WTC11 (cell line): Measurements from ENCODE around the gene SMOC2. TPM values are rescaled to one million over a fixed set of nuclear protein-coding genes. Genes with fewer than 3 reads are reported as not detected.

ENCODE experiments used
- ATAC-seq: fragments of 200-7000 bp; cut with Tn5 transposase; 2 replicates; pipeline ENCODE4 v1.10.0; 2021; ENCODE audit warnings: mild to moderate bottlenecking, moderate library complexity
- CTCF ChIA-PET: fragments of 300-600 bp; sonication (Branson Sonifier 250); formaldehyde crosslinking; loops from one replicate; lab custom pipeline; 2021; ENCODE audit warnings: antibody characterized with exemption; lab: Charles Lee
- POLR2A ChIA-PET: fragments of 350-600 bp; sonication (Branson Sonifier 250); formaldehyde crosslinking; loops from one replicate; lab custom pipeline; 2021; ENCODE audit warnings: antibody characterized with exemption; lab: Charles Lee
- DNase-seq: peaks from one replicate; pipeline ENCODE4 v3.0.0; 2021; ENCODE audit warnings: low spot score
- H3K27ac Mint-ChIP-seq: 2 replicates; pipeline ENCODE4 v1.8.0; 2021; ENCODE audit warnings: mixed read lengths
- H3K27me3 Mint-ChIP-seq: 2 replicates; pipeline ENCODE4 v1.8.0; 2021; ENCODE audit warnings: low read depth, mild to moderate bottlenecking, moderate library complexity, mixed read lengths
- H3K36me3 Mint-ChIP-seq: 2 replicates; pipeline ENCODE4 v1.8.0; 2021; ENCODE audit warnings: mixed read lengths
- H3K4me1 Mint-ChIP-seq: 2 replicates; pipeline ENCODE4 v1.8.0; 2022; ENCODE audit warnings: mixed read lengths
- H3K4me3 Mint-ChIP-seq: 2 replicates; pipeline ENCODE4 v1.8.0; 2021; ENCODE audit warnings: mild to moderate bottlenecking, moderate library complexity, mixed read lengths
- H3K9me3 Mint-ChIP-seq: 2 replicates; pipeline ENCODE4 v1.8.0; 2021; ENCODE audit warnings: mixed read lengths
- ATF1 ChIP-seq: sonication (generic); formaldehyde crosslinking; IDR thresholded peaks from 2 replicates; pipeline ENCODE4 v1.8.1; 2023; ENCODE audit warnings: mild to moderate bottlenecking, moderate library complexity, missing genetic modification reagents
- ATF2 ChIP-seq: sonication (generic); formaldehyde crosslinking; IDR thresholded peaks from 2 replicates; pipeline ENCODE4 v1.8.1; 2022; ENCODE audit warnings: low read depth, missing genetic modification reagents, borderline replicate concordance
- E2F5 ChIP-seq: sonication (generic); formaldehyde crosslinking; IDR thresholded peaks from 2 replicates; pipeline ENCODE4 v1.8.1; 2022; ENCODE audit warnings: mild to moderate bottlenecking, moderate library complexity, missing genetic modification reagents
- ELF4 ChIP-seq: sonication (generic); formaldehyde crosslinking; IDR thresholded peaks from 2 replicates; pipeline ENCODE4 v1.8.1; 2022; ENCODE audit warnings: low read depth, mild to moderate bottlenecking, moderate library complexity, missing genetic modification reagents
- FOXP1 ChIP-seq: sonication (generic); formaldehyde crosslinking; IDR thresholded peaks from 2 replicates; pipeline ENCODE4 v1.8.0; 2022; ENCODE audit warnings: missing genetic modification reagents, mild to moderate bottlenecking, moderate library complexity, borderline replicate concordance
- HMGXB4 ChIP-seq: sonication (generic); formaldehyde crosslinking; IDR thresholded peaks from 2 replicates; pipeline ENCODE4 v1.8.1; 2023; ENCODE audit warnings: mild to moderate bottlenecking, moderate library complexity, missing genetic modification reagents
- TEAD1 ChIP-seq: sonication (generic); formaldehyde crosslinking; IDR thresholded peaks from 2 replicates; pipeline ENCODE4 v1.8.0; 2022; ENCODE audit warnings: mild to moderate bottlenecking, missing genetic modification reagents
- USF2 ChIP-seq: sonication (generic); formaldehyde crosslinking; IDR thresholded peaks from 2 replicates; pipeline ENCODE4 v1.8.1; 2023; ENCODE audit warnings: mild to moderate bottlenecking, missing genetic modification reagents, moderate library complexity
- ZNF263 ChIP-seq: sonication (generic); formaldehyde crosslinking; IDR thresholded peaks from 2 replicates; pipeline ENCODE4 v1.8.1; 2022; ENCODE audit warnings: low read depth, mild to moderate bottlenecking, moderate library complexity, missing genetic modification reagents
- ZNF317 ChIP-seq: sonication (generic); formaldehyde crosslinking; IDR thresholded peaks from 2 replicates; pipeline ENCODE4 v1.8.1; 2023; ENCODE audit warnings: low read depth, mild to moderate bottlenecking, moderate library complexity, missing genetic modification reagents, borderline replicate concordance
- ZNF671 ChIP-seq: fragments of 250-450 bp; sonication (Bioruptor Pico); IDR thresholded peaks from 2 replicates; pipeline ENCODE4 v1.8.0; 2021; ENCODE audit warnings: mild to moderate bottlenecking
- total RNA-seq: library from RNA; stranded (reverse); gene quantifications from 3 replicates; pipeline ENCODE4 v1.2.3, GENCODE V29; 2021
- TF ChIP-seq, protein P1 (sequence below): sonication (generic); formaldehyde crosslinking; IDR thresholded peaks from 2 replicates; pipeline ENCODE4 v1.8.0; 2023; ENCODE audit warnings: missing genetic modification reagents, mild to moderate bottlenecking, borderline replicate concordance
- TF ChIP-seq, protein P2 (sequence below): sonication (generic); formaldehyde crosslinking; IDR thresholded peaks from 2 replicates; pipeline ENCODE4 v1.8.1; 2022; ENCODE audit warnings: missing genetic modification reagents, borderline replicate concordance

Gene SMOC2
- total RNA-seq, 1 experiment from 2014 or later, result 3.9 TPM

DNA sequence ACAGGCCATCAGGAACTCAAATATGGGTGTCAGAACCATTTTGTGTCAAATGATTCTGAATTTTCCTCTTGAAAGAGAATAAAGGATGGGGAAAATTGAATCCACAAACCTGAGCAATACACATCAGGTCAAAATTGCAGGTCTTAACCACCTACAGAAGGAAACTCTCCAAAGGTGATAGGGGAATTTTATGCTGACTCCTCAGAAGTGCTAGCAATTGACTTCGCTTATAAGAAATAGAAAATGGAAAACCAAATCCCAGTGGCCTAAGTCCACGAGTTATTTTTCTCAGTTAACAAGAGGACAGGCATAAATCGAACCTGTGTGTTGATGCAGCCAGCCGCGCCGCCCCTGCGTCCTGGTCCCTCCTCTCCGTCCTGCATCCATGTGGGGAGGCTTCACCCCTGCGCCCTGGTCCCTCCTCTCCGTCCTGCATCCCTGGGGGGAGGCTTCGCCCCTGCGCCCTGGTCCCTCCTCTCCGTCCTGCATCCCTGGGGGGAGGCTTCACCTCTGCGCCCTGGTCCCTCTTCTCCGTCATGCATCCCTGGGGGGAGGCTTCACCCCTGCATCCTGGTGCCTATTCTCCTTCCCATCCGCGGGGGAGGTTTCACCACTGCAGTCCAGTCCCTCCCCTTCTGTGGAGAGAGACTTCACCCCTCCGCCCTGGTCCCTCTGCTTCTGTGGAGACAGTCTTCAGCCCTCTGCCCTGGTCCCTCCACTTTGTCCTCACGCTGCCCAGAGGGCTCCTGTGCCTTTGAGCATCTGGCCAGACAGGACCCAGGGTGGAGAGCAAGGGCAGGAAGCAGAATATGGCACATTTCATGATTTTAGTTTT is 230.3 kb downstream of the SMOC2 start (continued):
- TF ChIP-seq, protein P1, sequence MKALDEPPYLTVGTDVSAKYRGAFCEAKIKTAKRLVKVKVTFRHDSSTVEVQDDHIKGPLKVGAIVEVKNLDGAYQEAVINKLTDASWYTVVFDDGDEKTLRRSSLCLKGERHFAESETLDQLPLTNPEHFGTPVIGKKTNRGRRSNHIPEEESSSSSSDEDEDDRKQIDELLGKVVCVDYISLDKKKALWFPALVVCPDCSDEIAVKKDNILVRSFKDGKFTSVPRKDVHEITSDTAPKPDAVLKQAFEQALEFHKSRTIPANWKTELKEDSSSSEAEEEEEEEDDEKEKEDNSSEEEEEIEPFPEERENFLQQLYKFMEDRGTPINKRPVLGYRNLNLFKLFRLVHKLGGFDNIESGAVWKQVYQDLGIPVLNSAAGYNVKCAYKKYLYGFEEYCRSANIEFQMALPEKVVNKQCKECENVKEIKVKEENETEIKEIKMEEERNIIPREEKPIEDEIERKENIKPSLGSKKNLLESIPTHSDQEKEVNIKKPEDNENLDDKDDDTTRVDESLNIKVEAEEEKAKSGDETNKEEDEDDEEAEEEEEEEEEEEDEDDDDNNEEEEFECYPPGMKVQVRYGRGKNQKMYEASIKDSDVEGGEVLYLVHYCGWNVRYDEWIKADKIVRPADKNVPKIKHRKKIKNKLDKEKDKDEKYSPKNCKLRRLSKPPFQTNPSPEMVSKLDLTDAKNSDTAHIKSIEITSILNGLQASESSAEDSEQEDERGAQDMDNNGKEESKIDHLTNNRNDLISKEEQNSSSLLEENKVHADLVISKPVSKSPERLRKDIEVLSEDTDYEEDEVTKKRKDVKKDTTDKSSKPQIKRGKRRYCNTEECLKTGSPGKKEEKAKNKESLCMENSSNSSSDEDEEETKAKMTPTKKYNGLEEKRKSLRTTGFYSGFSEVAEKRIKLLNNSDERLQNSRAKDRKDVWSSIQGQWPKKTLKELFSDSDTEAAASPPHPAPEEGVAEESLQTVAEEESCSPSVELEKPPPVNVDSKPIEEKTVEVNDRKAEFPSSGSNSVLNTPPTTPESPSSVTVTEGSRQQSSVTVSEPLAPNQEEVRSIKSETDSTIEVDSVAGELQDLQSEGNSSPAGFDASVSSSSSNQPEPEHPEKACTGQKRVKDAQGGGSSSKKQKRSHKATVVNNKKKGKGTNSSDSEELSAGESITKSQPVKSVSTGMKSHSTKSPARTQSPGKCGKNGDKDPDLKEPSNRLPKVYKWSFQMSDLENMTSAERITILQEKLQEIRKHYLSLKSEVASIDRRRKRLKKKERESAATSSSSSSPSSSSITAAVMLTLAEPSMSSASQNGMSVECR, result no peak
- TF ChIP-seq ZNF317, result no peak
- no peak for TF ChIP-seq HMGXB4 (CRISPR knock-in tag)
- no peak for TF ChIP-seq TEAD1 (CRISPR knock-in tag)
- no peak for TF ChIP-seq ZNF671 (CRISPR knock-in tag)
- no peak for TF ChIP-seq ATF2
- no peak for TF ChIP-seq E2F5
- no peak for TF ChIP-seq FOXP1 (CRISPR knock-in tag)
- no peak for TF ChIP-seq USF2 (CRISPR knock-in tag)
- no peak for TF ChIP-seq ATF1 (CRISPR knock-in tag)
- TF ChIP-seq, protein P2, sequence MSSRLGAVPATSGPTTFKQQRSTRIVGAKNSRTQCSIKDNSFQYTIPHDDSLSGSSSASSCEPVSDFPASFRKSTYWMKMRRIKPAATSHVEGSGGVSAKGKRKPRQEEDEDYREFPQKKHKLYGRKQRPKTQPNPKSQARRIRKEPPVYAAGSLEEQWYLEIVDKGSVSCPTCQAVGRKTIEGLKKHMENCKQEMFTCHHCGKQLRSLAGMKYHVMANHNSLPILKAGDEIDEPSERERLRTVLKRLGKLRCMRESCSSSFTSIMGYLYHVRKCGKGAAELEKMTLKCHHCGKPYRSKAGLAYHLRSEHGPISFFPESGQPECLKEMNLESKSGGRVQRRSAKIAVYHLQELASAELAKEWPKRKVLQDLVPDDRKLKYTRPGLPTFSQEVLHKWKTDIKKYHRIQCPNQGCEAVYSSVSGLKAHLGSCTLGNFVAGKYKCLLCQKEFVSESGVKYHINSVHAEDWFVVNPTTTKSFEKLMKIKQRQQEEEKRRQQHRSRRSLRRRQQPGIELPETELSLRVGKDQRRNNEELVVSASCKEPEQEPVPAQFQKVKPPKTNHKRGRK (CRISPR knock-in tag), result no peak
- no peak for TF ChIP-seq ZNF263 (CRISPR knock-in tag)

DNA sequence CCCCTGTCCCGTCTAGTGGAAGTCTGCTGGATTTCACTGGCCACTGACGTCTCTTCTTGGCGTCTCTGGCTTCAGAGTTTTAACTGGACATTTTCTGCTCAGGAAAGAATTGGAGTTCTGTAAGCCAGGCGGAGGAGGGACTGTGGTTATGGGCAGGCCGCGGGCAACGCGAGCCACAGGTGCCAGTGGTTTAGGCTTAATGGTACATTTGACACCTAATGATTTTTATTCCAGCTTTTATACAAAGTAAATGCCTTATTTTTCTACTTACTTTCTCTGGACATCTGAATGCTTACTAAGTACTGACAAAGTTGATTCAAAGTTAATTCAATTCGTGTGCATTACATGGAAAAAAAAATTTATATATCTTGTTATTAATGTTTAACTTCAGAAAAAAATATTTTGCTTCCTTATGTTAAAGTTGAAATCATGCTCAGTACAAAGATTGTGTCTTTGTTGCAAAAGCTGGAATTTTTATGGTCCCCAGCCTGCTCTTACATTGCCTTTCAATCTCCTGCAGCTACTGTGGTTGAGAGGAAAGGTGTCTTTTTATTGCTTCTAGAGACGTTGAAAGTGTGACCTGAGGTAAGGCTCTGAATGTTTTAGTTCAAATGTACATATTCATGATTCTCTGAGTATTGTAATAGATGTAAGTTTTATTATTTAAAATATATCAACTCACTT is 231.0 kb downstream of the SMOC2 start:
- Mint-ChIP-seq H3K27ac (no peak overlapping the region), H3K36me3 (no peaks in the 10 kb centered on the region; the same call in 1 of the 2 replicates), H3K9me3 (peaks cover 4% of the 10 kb centered on the region; the same call in 1 of the 2 replicates), H3K27me3 (no peaks in the 10 kb centered on the region; the same call in 1 of the 2 replicates), H3K4me1 (peaks cover 17% of the 10 kb centered on the region), H3K4me3 (no peak overlapping the region)
- DNase-seq (no peak), ATAC-seq (no peak)
- ChIA-PET POLR2A (no interaction called here), CTCF (no interaction called here)
- TF ChIP-seq ELF4 (CRISPR knock-in tag), result no peak
